ENCODE measurements around the gene QRICH1. TPM values are rescaled to one million over a fixed set of nuclear protein-coding genes. Genes with fewer than 3 reads are reported as not detected.

Gene QRICH1
- total and polyA plus RNA-seq, 7 donors: 21.5 to 83.9 (median 52.8) TPM

- TF ChIP-seq CTCF (IDR thresholded peaks at IDR 0.05): no peak
- intact Hi-C loops (cut with DNase I): no loop called here
Observed at GRCh38 chr3:49018707-49019006, 75.2 kb downstream of the QRICH1 start.

GRCh38 chr3:49017971-49018706 is 75.7 kb downstream of the QRICH1 start, which contains the start of gene DALRD3:
TSS of gene DALRD3 (minus strand) at chr3:49018580. CDS start at chr3:49018564, 16 bp downstream.
- DNase-seq (peak; percentile 62 to 79), ATAC-seq (peak in 1 of 4 donors; percentile 17)
- no peak for TF ChIP-seq CTCF (IDR thresholded peaks at IDR 0.05)
- Histone ChIP-seq H3K27ac (peak within 1 kb of the TSS; percentile 74), H3K9me3 (no peaks in the 10 kb centered on the region), H3K4me1 (peaks cover 39% of the 10 kb centered on the region), H3K36me3 (ENCODE audit: insufficient read depth in 1 of 2, low read depth in 1 of 2) (peaks cover 3 to 39% of the 10 kb centered on the region in 2 donors), H3K27me3 (ENCODE audit: insufficient read depth in 3 of 3, low read length in 2 of 3) (no peaks in the 10 kb centered on the region), H3K4me3 (peak within 1 kb of the TSS; percentile 81)
- WGBS, 3 donors: 0 to 1% (median 1%) methylated on average over 57 to 85 of the region's 85 CpGs
- intact Hi-C loops (cut with DNase I): no loop called here

More at GRCh38 chr3:49018707-49019006, 75.2 kb downstream of the QRICH1 start:
- no peaks in the 10 kb centered on the region for H3K27me3 ChIP-seq (ENCODE audit: insufficient read depth in 3 of 3, low read length in 2 of 3)
- ATAC-seq (no peak), DNase-seq (no peak)
- 2 to 4% (median 4%) methylated on average over 18 of the region's 18 CpGs for WGBS, 3 donors
- H3K27ac ChIP-seq: peak overlapping the region; percentile 74
- no peaks in the 10 kb centered on the region for H3K9me3 ChIP-seq
- peaks cover 39% of the 10 kb centered on the region for H3K4me1 ChIP-seq
- H3K36me3 ChIP-seq (ENCODE audit: insufficient read depth in 1 of 2, low read depth in 1 of 2): peaks cover 2 to 44% of the 10 kb centered on the region in 2 donors
- peak overlapping the region; percentile 81 for H3K4me3 ChIP-seq

- Histone ChIP-seq H3K36me3 (ENCODE audit: insufficient read depth in 1 of 2, low read depth in 1 of 2) (peaks cover 3 to 40% of the 10 kb centered on the region in 2 donors), H3K27me3 (ENCODE audit: insufficient read depth in 3 of 3, low read length in 2 of 3) (no peaks in the 10 kb centered on the region), H3K4me1 (peaks cover 41% of the 10 kb centered on the region), H3K9me3 (no peaks in the 10 kb centered on the region), H3K4me3 (peak overlapping the region; percentile 81), H3K27ac (peak overlapping the region; percentile 74)
- no peak for DNase-seq
- TF ChIP-seq CTCF (IDR thresholded peaks at IDR 0.05): no peak
- ATAC-seq: no peak
- 7 to 11% (median 8%) methylated on average over 17 to 23 of the region's 23 CpGs for WGBS, 3 donors
- intact Hi-C loops (cut with DNase I): no loop called here
Observed at GRCh38 chr3:49017229-49017970, 76.5 kb downstream of the QRICH1 start.

GRCh38 chr3:49016414-49017228 is 77.2 kb downstream of the QRICH1 start:
- Histone ChIP-seq H3K27me3 (ENCODE audit: insufficient read depth in 3 of 3, low read length in 2 of 3) (no peaks in the 10 kb centered on the region), H3K9me3 (no peaks in the 10 kb centered on the region), H3K4me3 (no peak overlapping the region), H3K4me1 (peaks cover 49% of the 10 kb centered on the region), H3K36me3 (ENCODE audit: insufficient read depth in 1 of 2, low read depth in 1 of 2) (peaks cover 3 to 48% of the 10 kb centered on the region in 2 donors), H3K27ac (no peak overlapping the region)
- intact Hi-C loops (cut with DNase I): no loop called here
- DNase-seq (no peak), ATAC-seq (no peak)
- TF ChIP-seq CTCF (IDR thresholded peaks at IDR 0.05): no peak
- WGBS, 3 donors: 83 to 91% (median 85%) methylated on average over 6 of the region's 6 CpGs

All from psoas muscle (tissue), 8 donors.